Liver (tissue), 9 donors: ENCODE results near the gene VDR. TPM values are rescaled to one million over a fixed set of nuclear protein-coding genes. Genes with fewer than 3 reads are reported as not detected.

Source experiments
- DNase-seq: peaks from one replicate; pipeline ENCODE4 v3.0.0-alpha.2; 2017; ENCODE audit warnings: low spot score
- H3K27ac ChIP-seq, 2 donors: one replicate each; pipeline ENCODE4 v1.7.0; 2013; ENCODE audit warnings: inconsistent platforms in 2 of 2, low read length in 2 of 2, control low read depth in 1 of 2, low read depth in 1 of 2, mild to moderate bottlenecking in 1 of 2
- H3K27me3 ChIP-seq, 4 donors: one replicate each; pipeline versions ENCODE4 v1.6.1 to v1.7.0; 2013; ENCODE audit warnings: low read length in 3 of 4, inconsistent platforms in 1 of 4, mild to moderate bottlenecking in 1 of 4, moderate library complexity in 1 of 4; ENCODE audit not compliant: control insufficient read depth in 4 of 4, insufficient read depth in 4 of 4
- H3K36me3 ChIP-seq, 4 donors: one replicate each; pipeline versions ENCODE4 v1.6.1 to v1.7.0; 2013; ENCODE audit warnings: low read length in 3 of 4, mild to moderate bottlenecking in 3 of 4, low read depth in 1 of 4, moderate library complexity in 1 of 4; ENCODE audit not compliant: control insufficient read depth in 4 of 4, insufficient read depth in 3 of 4
- H3K4me1 ChIP-seq, 4 donors: one replicate each; pipeline versions ENCODE4 v1.6.1 to v1.7.0; 2013; ENCODE audit warnings: low read length in 3 of 4, mild to moderate bottlenecking in 3 of 4, moderate library complexity in 1 of 4; ENCODE audit not compliant: control insufficient read depth in 4 of 4, insufficient read depth in 4 of 4
- H3K4me3 ChIP-seq, 3 donors: one replicate each; pipeline versions ENCODE4 v1.6.1 to v1.7.0; 2013; ENCODE audit warnings: low read length in 3 of 3, control low read depth in 1 of 3, low read depth in 1 of 3, mild to moderate bottlenecking in 1 of 3
- H3K9ac ChIP-seq, 2 donors: one replicate each; pipeline ENCODE4 v1.7.0; 2013; ENCODE audit warnings: low read length in 2 of 2, mild to moderate bottlenecking in 2 of 2, moderate library complexity in 2 of 2, control low read depth in 1 of 2, low read depth in 1 of 2
- H3K9me3 ChIP-seq, 4 donors: one replicate each; pipeline versions ENCODE4 v1.6.1 to v1.7.0; 2013; ENCODE audit warnings: low read length in 3 of 4; ENCODE audit not compliant: control insufficient read depth in 4 of 4
- EGR1 ChIP-seq, 2 donors: IDR thresholded peaks; 2 replicates each; pipeline ENCODE4 v1.6.1; 2016 to 2018; ENCODE audit warnings: antibody characterized with exemption in 2 of 2, low read depth in 2 of 2
- FOXA1 ChIP-seq: IDR thresholded peaks from 2 replicates; pipeline ENCODE4 v1.6.1; 2016; ENCODE audit warnings: antibody characterized with exemption
- FOXA2 ChIP-seq: IDR thresholded peaks from 2 replicates; pipeline ENCODE4 v1.6.1; 2016; ENCODE audit warnings: antibody characterized with exemption
- GABPA ChIP-seq, 2 donors: IDR thresholded peaks in 1 of 2; conservative IDR thresholded peaks in 1 of 2; 2 replicates each; pipeline ENCODE4 v1.6.1; 2016; ENCODE audit warnings: antibody characterized with exemption in 2 of 2, mild to moderate bottlenecking in 1 of 2, moderate library complexity in 1 of 2
- HNF4A ChIP-seq, 2 donors: conservative IDR thresholded peaks; 2 replicates each; pipeline ENCODE4 v1.6.1; 2016; ENCODE audit warnings: antibody characterized with exemption in 2 of 2, mild to moderate bottlenecking in 2 of 2
- HNF4G ChIP-seq: IDR thresholded peaks from 2 replicates; pipeline ENCODE4 v1.6.1; 2016; ENCODE audit warnings: antibody characterized with exemption
- JUND ChIP-seq, 2 donors: IDR thresholded peaks; 2 replicates each; pipeline ENCODE4 v1.6.1; 2016; ENCODE audit warnings: antibody characterized with exemption in 2 of 2
- NR2F2 ChIP-seq: IDR thresholded peaks from 2 replicates; pipeline ENCODE4 v1.6.1; 2016; ENCODE audit warnings: antibody characterized with exemption
- RAD21 ChIP-seq, 2 donors: IDR thresholded peaks; 2 replicates each; pipeline ENCODE4 v1.6.1; 2016; ENCODE audit warnings: antibody characterized with exemption in 2 of 2, mild to moderate bottlenecking in 2 of 2
- RXRA ChIP-seq, 2 donors: IDR thresholded peaks; 2 replicates each; pipeline ENCODE4 v1.6.1; 2017 to 2018; ENCODE audit warnings: antibody characterized with exemption in 2 of 2, mild to moderate bottlenecking in 1 of 2
- TAF1 ChIP-seq: conservative IDR thresholded peaks from 2 replicates; pipeline ENCODE4 v1.6.1; 2016; ENCODE audit warnings: antibody characterized with exemption, mild to moderate bottlenecking
- YY1 ChIP-seq: IDR thresholded peaks from 2 replicates; pipeline ENCODE4 v1.6.1; 2016; ENCODE audit warnings: antibody characterized with exemption, mild to moderate bottlenecking
- WGBS: extraction: QIAGEN DNeasy Blood & Tissue Kit; methylation state at CpG from one replicate; pipeline ENCODE4 v1.1.7; 2013; 5-methylcytosine and 5-hydroxymethylcytosine counted together
- polyA plus RNA-seq, 2 donors: library from polyadenylated mRNA; stranded (reverse) in 1 of 2; unstranded in 1 of 2; fragments of 200-250 nt in 1 of 2; fragments of >200 nt in 1 of 2; fragmentation: Nextera tagmentation in 1 of 2; extraction: Ambion mirVana in 1 of 2; gene quantifications; one replicate each; pipeline versions ENCODE4 v1.2.1 to v1.2.3, GENCODE V29; 2013 to 2015
- total RNA-seq, 2 donors: library from RNA; depleted of rRNA; stranded (reverse); fragments of >200 nt; gene quantifications; one replicate each; pipeline ENCODE4 v1.2.3, GENCODE V29; 2014
- TF ChIP-seq, protein P1 (sequence below): fragments of 150-350 bp; IDR thresholded peaks from 2 replicates; pipeline ENCODE4 v1.5.1; 2017; ENCODE audit warnings: improper control_type of control experiment, low read depth, low read length; ENCODE audit not compliant: missing input control
- TF ChIP-seq, protein P2 (sequence below): IDR thresholded peaks from 2 replicates; pipeline ENCODE4 v1.6.1; 2016; ENCODE audit warnings: antibody characterized with exemption
- TF ChIP-seq, protein P3 (sequence below): IDR thresholded peaks from 2 replicates; pipeline ENCODE4 v1.6.1; 2016; ENCODE audit warnings: antibody characterized with exemption
- TF ChIP-seq, protein P4 (sequence below): IDR thresholded peaks from 2 replicates; pipeline ENCODE4 v1.6.1; 2016; ENCODE audit warnings: antibody characterized with exemption, mild to moderate bottlenecking
- TF ChIP-seq, protein P5 (sequence below): IDR thresholded peaks from 2 replicates; pipeline ENCODE4 v1.6.1; 2016; ENCODE audit warnings: antibody characterized with exemption
- donor health status: healthy.
- donor health status: healthy.
- donor health status: healthy.
- donor health status: healthy.
- donor health status: healthy.

VDR gene
- total and polyA plus RNA-seq, 4 donors = 0.25 to 0.47 (median 0.35) TPM

DNA sequence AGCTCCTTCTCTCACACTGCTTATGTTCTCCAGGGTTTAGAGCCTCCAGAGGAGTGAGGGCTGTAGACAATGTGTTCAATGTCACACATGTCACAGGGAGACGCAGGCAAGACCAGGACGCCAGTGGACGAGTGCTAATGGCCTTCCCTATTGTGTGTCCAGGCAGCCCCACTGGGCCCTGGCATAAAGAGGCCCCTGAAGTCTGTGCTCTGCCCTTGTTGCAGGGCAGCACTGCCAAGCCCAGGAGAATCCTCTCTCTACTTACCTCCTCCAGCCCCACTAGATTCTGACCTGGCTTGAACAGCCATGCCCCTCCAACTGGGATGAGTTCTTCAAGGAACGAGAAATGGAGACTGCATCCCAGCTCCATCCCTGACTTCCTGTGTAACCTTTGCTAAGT, 33.8 kb upstream of the VDR start:
- Histone ChIP-seq H3K4me1 (no peaks in the 10 kb centered on the region), H3K36me3 (no peaks in the 10 kb centered on the region), H3K27me3 (no peaks in the 10 kb centered on the region), H3K4me3 (no peak overlapping the region), H3K9me3 (no peaks in the 10 kb centered on the region), H3K9ac (no peak overlapping the region), H3K27ac (no peak overlapping the region)
- 92% methylated on average over 4 of the region's 4 CpGs for WGBS
- DNase-seq = no peak
- TF ChIP-seq FOXA1 (no peak), JUND (IDR thresholded peaks at IDR 0.05) (no peak), GABPA (IDR thresholded peaks at IDR 0.05 in 1 of 2, conservative IDR thresholded peaks at IDR 0.05 in 1 of 2) (no peak), RXRA (IDR thresholded peaks at IDR 0.05) (no peak), HNF4G (no peak), NR2F2 (no peak), YY1 (no peak), RAD21 (IDR thresholded peaks at IDR 0.05) (no peak), FOXA2 (no peak)
- TF ChIP-seq, protein P1, sequence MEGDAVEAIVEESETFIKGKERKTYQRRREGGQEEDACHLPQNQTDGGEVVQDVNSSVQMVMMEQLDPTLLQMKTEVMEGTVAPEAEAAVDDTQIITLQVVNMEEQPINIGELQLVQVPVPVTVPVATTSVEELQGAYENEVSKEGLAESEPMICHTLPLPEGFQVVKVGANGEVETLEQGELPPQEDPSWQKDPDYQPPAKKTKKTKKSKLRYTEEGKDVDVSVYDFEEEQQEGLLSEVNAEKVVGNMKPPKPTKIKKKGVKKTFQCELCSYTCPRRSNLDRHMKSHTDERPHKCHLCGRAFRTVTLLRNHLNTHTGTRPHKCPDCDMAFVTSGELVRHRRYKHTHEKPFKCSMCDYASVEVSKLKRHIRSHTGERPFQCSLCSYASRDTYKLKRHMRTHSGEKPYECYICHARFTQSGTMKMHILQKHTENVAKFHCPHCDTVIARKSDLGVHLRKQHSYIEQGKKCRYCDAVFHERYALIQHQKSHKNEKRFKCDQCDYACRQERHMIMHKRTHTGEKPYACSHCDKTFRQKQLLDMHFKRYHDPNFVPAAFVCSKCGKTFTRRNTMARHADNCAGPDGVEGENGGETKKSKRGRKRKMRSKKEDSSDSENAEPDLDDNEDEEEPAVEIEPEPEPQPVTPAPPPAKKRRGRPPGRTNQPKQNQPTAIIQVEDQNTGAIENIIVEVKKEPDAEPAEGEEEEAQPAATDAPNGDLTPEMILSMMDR = no peak
- TF ChIP-seq, protein P2, sequence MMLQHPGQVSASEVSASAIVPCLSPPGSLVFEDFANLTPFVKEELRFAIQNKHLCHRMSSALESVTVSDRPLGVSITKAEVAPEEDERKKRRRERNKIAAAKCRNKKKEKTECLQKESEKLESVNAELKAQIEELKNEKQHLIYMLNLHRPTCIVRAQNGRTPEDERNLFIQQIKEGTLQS = no peak
- TF ChIP-seq, protein P3, sequence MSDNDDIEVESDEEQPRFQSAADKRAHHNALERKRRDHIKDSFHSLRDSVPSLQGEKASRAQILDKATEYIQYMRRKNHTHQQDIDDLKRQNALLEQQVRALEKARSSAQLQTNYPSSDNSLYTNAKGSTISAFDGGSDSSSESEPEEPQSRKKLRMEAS = no peak

DNA sequence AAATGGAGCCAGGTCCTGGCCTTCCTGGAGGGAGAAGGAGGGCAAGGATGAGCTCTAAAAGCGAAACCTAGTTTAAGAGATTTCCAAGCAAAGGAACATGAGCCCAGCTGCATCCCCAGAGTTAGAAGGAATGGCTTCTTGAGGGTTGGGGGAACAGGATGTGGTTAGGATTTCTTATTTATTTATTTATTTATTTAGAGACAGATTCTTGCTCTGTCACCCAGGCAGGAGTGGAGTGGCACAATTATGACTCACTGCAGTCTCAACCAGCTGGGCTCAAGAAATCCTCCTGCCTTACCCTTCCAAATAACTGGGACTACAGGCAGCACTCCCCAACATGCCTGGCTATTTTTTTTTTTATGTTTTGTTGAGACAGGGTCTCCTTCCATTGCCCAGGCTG, 33.3 kb upstream of the VDR start:
- no peak overlapping the region for H3K27ac ChIP-seq
- H3K4me3 ChIP-seq = no peak overlapping the region
- WGBS = 98% methylated on average over 1 of the region's 1 CpG
- TF ChIP-seq HNF4G (no peak), TAF1 (no peak), EGR1 (IDR thresholded peaks at IDR 0.05; ENCODE audit: low read depth in 2 of 2) (no peak), HNF4A (conservative IDR thresholded peaks at IDR 0.05) (no peak), NR2F2 (no peak), RXRA (IDR thresholded peaks at IDR 0.05) (no peak), FOXA2 (no peak), RAD21 (IDR thresholded peaks at IDR 0.05) (no peak), GABPA (IDR thresholded peaks at IDR 0.05 in 1 of 2, conservative IDR thresholded peaks at IDR 0.05 in 1 of 2) (no peak), JUND (IDR thresholded peaks at IDR 0.05) (no peak), YY1 (no peak)
- TF ChIP-seq, protein P2 = no peak
- TF ChIP-seq, protein P4, sequence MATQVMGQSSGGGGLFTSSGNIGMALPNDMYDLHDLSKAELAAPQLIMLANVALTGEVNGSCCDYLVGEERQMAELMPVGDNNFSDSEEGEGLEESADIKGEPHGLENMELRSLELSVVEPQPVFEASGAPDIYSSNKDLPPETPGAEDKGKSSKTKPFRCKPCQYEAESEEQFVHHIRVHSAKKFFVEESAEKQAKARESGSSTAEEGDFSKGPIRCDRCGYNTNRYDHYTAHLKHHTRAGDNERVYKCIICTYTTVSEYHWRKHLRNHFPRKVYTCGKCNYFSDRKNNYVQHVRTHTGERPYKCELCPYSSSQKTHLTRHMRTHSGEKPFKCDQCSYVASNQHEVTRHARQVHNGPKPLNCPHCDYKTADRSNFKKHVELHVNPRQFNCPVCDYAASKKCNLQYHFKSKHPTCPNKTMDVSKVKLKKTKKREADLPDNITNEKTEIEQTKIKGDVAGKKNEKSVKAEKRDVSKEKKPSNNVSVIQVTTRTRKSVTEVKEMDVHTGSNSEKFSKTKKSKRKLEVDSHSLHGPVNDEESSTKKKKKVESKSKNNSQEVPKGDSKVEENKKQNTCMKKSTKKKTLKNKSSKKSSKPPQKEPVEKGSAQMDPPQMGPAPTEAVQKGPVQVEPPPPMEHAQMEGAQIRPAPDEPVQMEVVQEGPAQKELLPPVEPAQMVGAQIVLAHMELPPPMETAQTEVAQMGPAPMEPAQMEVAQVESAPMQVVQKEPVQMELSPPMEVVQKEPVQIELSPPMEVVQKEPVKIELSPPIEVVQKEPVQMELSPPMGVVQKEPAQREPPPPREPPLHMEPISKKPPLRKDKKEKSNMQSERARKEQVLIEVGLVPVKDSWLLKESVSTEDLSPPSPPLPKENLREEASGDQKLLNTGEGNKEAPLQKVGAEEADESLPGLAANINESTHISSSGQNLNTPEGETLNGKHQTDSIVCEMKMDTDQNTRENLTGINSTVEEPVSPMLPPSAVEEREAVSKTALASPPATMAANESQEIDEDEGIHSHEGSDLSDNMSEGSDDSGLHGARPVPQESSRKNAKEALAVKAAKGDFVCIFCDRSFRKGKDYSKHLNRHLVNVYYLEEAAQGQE = no peak
- TF ChIP-seq, protein P3 = no peak
- TF ChIP-seq, protein P1 = no peak
- TF ChIP-seq, protein P5, sequence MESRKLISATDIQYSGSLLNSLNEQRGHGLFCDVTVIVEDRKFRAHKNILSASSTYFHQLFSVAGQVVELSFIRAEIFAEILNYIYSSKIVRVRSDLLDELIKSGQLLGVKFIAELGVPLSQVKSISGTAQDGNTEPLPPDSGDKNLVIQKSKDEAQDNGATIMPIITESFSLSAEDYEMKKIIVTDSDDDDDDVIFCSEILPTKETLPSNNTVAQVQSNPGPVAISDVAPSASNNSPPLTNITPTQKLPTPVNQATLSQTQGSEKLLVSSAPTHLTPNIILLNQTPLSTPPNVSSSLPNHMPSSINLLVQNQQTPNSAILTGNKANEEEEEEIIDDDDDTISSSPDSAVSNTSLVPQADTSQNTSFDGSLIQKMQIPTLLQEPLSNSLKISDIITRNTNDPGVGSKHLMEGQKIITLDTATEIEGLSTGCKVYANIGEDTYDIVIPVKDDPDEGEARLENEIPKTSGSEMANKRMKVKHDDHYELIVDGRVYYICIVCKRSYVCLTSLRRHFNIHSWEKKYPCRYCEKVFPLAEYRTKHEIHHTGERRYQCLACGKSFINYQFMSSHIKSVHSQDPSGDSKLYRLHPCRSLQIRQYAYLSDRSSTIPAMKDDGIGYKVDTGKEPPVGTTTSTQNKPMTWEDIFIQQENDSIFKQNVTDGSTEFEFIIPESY = no peak
- H3K27me3 ChIP-seq = no peaks in the 10 kb centered on the region
- H3K9me3 ChIP-seq = no peaks in the 10 kb centered on the region
- no peak for DNase-seq
- H3K9ac ChIP-seq = no peak overlapping the region
- H3K4me1 ChIP-seq = no peaks in the 10 kb centered on the region
- no peaks in the 10 kb centered on the region for H3K36me3 ChIP-seq
